Memory B cell (primary cell): ENCODE data around the gene ACSM4.
"Not testable (repeated sequence)": the region's sequence is repeated elsewhere in the genome, so short reads cannot be mapped to it uniquely, and the experiment has no call there.

Experiments used
- ATAC-seq: fragments of 150-1000 bp; cut with Tn5 transposase; 2 replicates; pipeline ENCODE4 v1.10.0; 2021; ENCODE audit warnings: low read depth, mild to moderate bottlenecking, moderate library complexity
- DNase-seq, 2 donors: peaks; one replicate each; pipeline ENCODE4 v3.0.0; 2022; ENCODE audit warnings: low spot score in 2 of 2
- H3K27ac Mint-ChIP-seq: one replicate; pipeline ENCODE4 v1.8.0; 2022; ENCODE audit warnings: mild to moderate bottlenecking, moderate library complexity, mixed read lengths
- H3K27me3 Mint-ChIP-seq: one replicate; pipeline ENCODE4 v1.8.0; 2022; ENCODE audit warnings: mixed read lengths
- H3K36me3 Mint-ChIP-seq: one replicate; pipeline ENCODE4 v1.8.0; 2022; ENCODE audit warnings: mild to moderate bottlenecking, mixed read lengths
- H3K4me1 Mint-ChIP-seq: one replicate; pipeline ENCODE4 v1.8.0; 2022; ENCODE audit warnings: mixed read lengths
- H3K4me3 Mint-ChIP-seq: one replicate; pipeline ENCODE4 v1.8.0; 2022; ENCODE audit warnings: mild to moderate bottlenecking, moderate library complexity, mixed read lengths
- H3K9me3 Mint-ChIP-seq: one replicate; pipeline ENCODE4 v1.8.0; 2022; ENCODE audit warnings: mixed read lengths

Gene ACSM4

GRCh38 chr12:7303772-7304171 lies at the start of gene ACSM4:
Gene ACSM4 (plus strand): TSS chr12:7304072. CDS start chr12:7304332, 260 bp downstream.
- DNase-seq (no peak), ATAC-seq (no peak)
- Mint-ChIP-seq H3K4me1 (no peaks in the 10 kb centered on the region), H3K27ac (no peak within 1 kb of the TSS), H3K4me3 (no peak within 1 kb of the TSS), H3K27me3 (peaks cover 15% of the 10 kb centered on the region), H3K36me3 (no peaks in the 10 kb centered on the region), H3K9me3 (no peaks in the 10 kb centered on the region)

GRCh38 chr12:7259060-7259459 lies 44.8 kb upstream of the ACSM4 start:
- Mint-ChIP-seq H3K36me3 (no peaks in the 10 kb centered on the region), H3K9me3 (no peaks in the 10 kb centered on the region), H3K4me1 (no peaks in the 10 kb centered on the region), H3K27ac (no peak overlapping the region), H3K27me3 (peaks cover 4% of the 10 kb centered on the region), H3K4me3 (no peak overlapping the region)
- DNase-seq, result no peak
- no peak for ATAC-seq

GRCh38 chr12:7264538-7264937 lies 39.3 kb upstream of the ACSM4 start:
- H3K4me3 Mint-ChIP-seq, result no peak overlapping the region
- no peaks in the 10 kb centered on the region for H3K36me3 Mint-ChIP-seq

GRCh38 chr12:7265251-7265650 lies 38.6 kb upstream of the ACSM4 start:
- DNase-seq (no peak), ATAC-seq (no peak)
- Mint-ChIP-seq H3K27ac (no peak overlapping the region), H3K4me3 (no peak overlapping the region), H3K36me3 (no peaks in the 10 kb centered on the region), H3K4me1 (no peaks in the 10 kb centered on the region), H3K27me3 (peaks cover 8% of the 10 kb centered on the region), H3K9me3 (no peaks in the 10 kb centered on the region)

More at GRCh38 chr12:7264538-7264937, 39.3 kb upstream of the ACSM4 start:
- Mint-ChIP-seq H3K9me3 (no peaks in the 10 kb centered on the region), H3K27ac (no peak overlapping the region), H3K4me1 (no peaks in the 10 kb centered on the region), H3K27me3 (peaks cover 10% of the 10 kb centered on the region)
- ATAC-seq, result no peak
- no peak for DNase-seq

- peaks cover 11% of the 10 kb centered on the region for H3K27me3 Mint-ChIP-seq
- no peaks in the 10 kb centered on the region for H3K4me1 Mint-ChIP-seq
- DNase-seq, result no peak
- H3K9me3 Mint-ChIP-seq, result no peaks in the 10 kb centered on the region
- no peak overlapping the region for H3K27ac Mint-ChIP-seq
- no peak for ATAC-seq
- H3K36me3 Mint-ChIP-seq, result no peaks in the 10 kb centered on the region
- H3K4me3 Mint-ChIP-seq, result no peak overlapping the region
Measured at GRCh38 chr12:7269273-7269672, 34.6 kb upstream of the ACSM4 start.

GRCh38 chr12:7271893-7272514 lies 31.9 kb upstream of the ACSM4 start:
- H3K36me3 Mint-ChIP-seq, result no peaks in the 10 kb centered on the region
- H3K9me3 Mint-ChIP-seq, result peaks cover 1% of the 10 kb centered on the region
- no peak for DNase-seq
- H3K4me1 Mint-ChIP-seq, result no peaks in the 10 kb centered on the region
- peaks cover 15% of the 10 kb centered on the region for H3K27me3 Mint-ChIP-seq
- no peak overlapping the region for H3K27ac Mint-ChIP-seq
- no peak overlapping the region for H3K4me3 Mint-ChIP-seq
- ATAC-seq, result no peak

GRCh38 chr12:7275482-7275881 lies 28.4 kb upstream of the ACSM4 start:
- H3K9me3 Mint-ChIP-seq, ATAC-seq, H3K36me3 Mint-ChIP-seq, H3K4me1 Mint-ChIP-seq, H3K4me3 Mint-ChIP-seq, DNase-seq, H3K27ac Mint-ChIP-seq: not testable (repeated sequence)
- peaks cover 11% of the 10 kb centered on the region for H3K27me3 Mint-ChIP-seq

- H3K27me3 Mint-ChIP-seq, result peaks cover 12% of the 10 kb centered on the region
- H3K4me1 Mint-ChIP-seq, result no peaks in the 10 kb centered on the region
- no peak overlapping the region for H3K4me3 Mint-ChIP-seq
- ATAC-seq (no peak), DNase-seq (no peak)
- H3K27ac Mint-ChIP-seq, result no peak overlapping the region
- peaks cover 17% of the 10 kb centered on the region for H3K9me3 Mint-ChIP-seq
- no peaks in the 10 kb centered on the region for H3K36me3 Mint-ChIP-seq
Measured at GRCh38 chr12:7282844-7283243, 21.0 kb upstream of the ACSM4 start.

- Mint-ChIP-seq H3K27ac (no peak overlapping the region), H3K36me3 (no peaks in the 10 kb centered on the region), H3K27me3 (peaks cover 4% of the 10 kb centered on the region), H3K9me3 (peaks cover 16% of the 10 kb centered on the region), H3K4me1 (no peaks in the 10 kb centered on the region), H3K4me3 (no peak overlapping the region)
- DNase-seq (no peak), ATAC-seq (no peak)
Measured at GRCh38 chr12:7289743-7290142, 14.1 kb upstream of the ACSM4 start.

GRCh38 chr12:7290588-7290987 lies 13.3 kb upstream of the ACSM4 start:
- not testable (repeated sequence) for H3K27ac Mint-ChIP-seq, ATAC-seq, H3K4me1 Mint-ChIP-seq, H3K27me3 Mint-ChIP-seq, H3K36me3 Mint-ChIP-seq, DNase-seq, H3K4me3 Mint-ChIP-seq
- peaks cover 12% of the 10 kb centered on the region for H3K9me3 Mint-ChIP-seq

- no peak overlapping the region for H3K27ac Mint-ChIP-seq
- DNase-seq, result no peak
- ATAC-seq, result no peak
- peaks cover 4% of the 10 kb centered on the region for H3K27me3 Mint-ChIP-seq
- no peak overlapping the region for H3K4me3 Mint-ChIP-seq
- H3K36me3 Mint-ChIP-seq, result no peaks in the 10 kb centered on the region
- H3K9me3 Mint-ChIP-seq, result peaks cover 3% of the 10 kb centered on the region
- H3K4me1 Mint-ChIP-seq, result no peaks in the 10 kb centered on the region
Measured at GRCh38 chr12:7292300-7292699, 11.6 kb upstream of the ACSM4 start.

- Mint-ChIP-seq H3K27me3 (peaks cover 4% of the 10 kb centered on the region), H3K9me3 (peaks cover 3% of the 10 kb centered on the region), H3K4me3 (no peak overlapping the region), H3K27ac (no peak overlapping the region), H3K4me1 (no peaks in the 10 kb centered on the region), H3K36me3 (no peaks in the 10 kb centered on the region)
- ATAC-seq (no peak), DNase-seq (no peak)
Measured at GRCh38 chr12:7293670-7294069, 10.2 kb upstream of the ACSM4 start.

GRCh38 chr12:7295529-7295928 lies 8.3 kb upstream of the ACSM4 start:
- H3K4me1 Mint-ChIP-seq, result no peaks in the 10 kb centered on the region
- no peak overlapping the region for H3K4me3 Mint-ChIP-seq
- ATAC-seq (no peak), DNase-seq (no peak)
- peaks cover 9% of the 10 kb centered on the region for H3K27me3 Mint-ChIP-seq
- H3K36me3 Mint-ChIP-seq, result no peaks in the 10 kb centered on the region
- H3K9me3 Mint-ChIP-seq, result peaks cover under 1% of the 10 kb centered on the region
- H3K27ac Mint-ChIP-seq, result no peak overlapping the region

- no peak overlapping the region for H3K4me3 Mint-ChIP-seq
- no peaks in the 10 kb centered on the region for H3K36me3 Mint-ChIP-seq
- ATAC-seq, result no peak
- H3K4me1 Mint-ChIP-seq, result no peaks in the 10 kb centered on the region
- H3K27ac Mint-ChIP-seq, result no peak overlapping the region
- no peak for DNase-seq
- H3K9me3 Mint-ChIP-seq, result no peaks in the 10 kb centered on the region
- H3K27me3 Mint-ChIP-seq, result peaks cover 11% of the 10 kb centered on the region
Measured at GRCh38 chr12:7297865-7298264, 6.0 kb upstream of the ACSM4 start.

GRCh38 chr12:7302266-7302986 lies 1.4 kb upstream of the ACSM4 start:
- Mint-ChIP-seq H3K4me1 (no peaks in the 10 kb centered on the region), H3K4me3 (no peak overlapping the region), H3K36me3 (no peaks in the 10 kb centered on the region), H3K27me3 (peaks cover 15% of the 10 kb centered on the region), H3K9me3 (no peaks in the 10 kb centered on the region), H3K27ac (no peak overlapping the region)
- no peak for DNase-seq
- ATAC-seq, result no peak
